ENCODE results near the gene SEC23B.

Gene SEC23B

DNA sequence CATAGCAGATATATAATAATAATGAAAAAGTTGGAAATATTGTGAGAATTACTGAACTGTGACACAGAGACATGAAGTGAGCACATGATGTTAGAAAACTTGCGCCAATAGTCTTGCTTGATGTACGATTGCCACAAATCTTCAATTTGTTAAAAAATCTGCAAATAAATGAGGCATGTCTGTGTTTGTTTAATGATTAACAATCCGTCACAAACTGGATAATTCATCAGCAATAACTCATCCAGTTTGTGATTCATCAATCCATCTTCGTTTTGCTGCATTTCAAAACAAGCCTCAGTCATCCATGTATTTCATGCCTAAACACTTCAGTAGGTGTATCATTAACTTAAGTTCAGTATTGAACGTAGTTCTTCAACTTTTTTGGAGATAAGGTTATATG lies 34.0 kb downstream of the SEC23B start:
- TF ChIP-seq CTCF (IDR thresholded peaks at IDR 0.05) (no peak), ZFX (IDR thresholded peaks at IDR 0.05; ENCODE audit: borderline replicate concordance) (no peak)
- no peak overlapping the region for H3K27ac ChIP-seq

GRCh38 chr20:18543216-18543615 lies 35.5 kb downstream of the SEC23B start:
- TF ChIP-seq ZFX (IDR thresholded peaks at IDR 0.05; ENCODE audit: borderline replicate concordance) (no peak), CTCF (IDR thresholded peaks at IDR 0.05) (no peak)
- H3K27ac ChIP-seq: no peak overlapping the region

DNA sequence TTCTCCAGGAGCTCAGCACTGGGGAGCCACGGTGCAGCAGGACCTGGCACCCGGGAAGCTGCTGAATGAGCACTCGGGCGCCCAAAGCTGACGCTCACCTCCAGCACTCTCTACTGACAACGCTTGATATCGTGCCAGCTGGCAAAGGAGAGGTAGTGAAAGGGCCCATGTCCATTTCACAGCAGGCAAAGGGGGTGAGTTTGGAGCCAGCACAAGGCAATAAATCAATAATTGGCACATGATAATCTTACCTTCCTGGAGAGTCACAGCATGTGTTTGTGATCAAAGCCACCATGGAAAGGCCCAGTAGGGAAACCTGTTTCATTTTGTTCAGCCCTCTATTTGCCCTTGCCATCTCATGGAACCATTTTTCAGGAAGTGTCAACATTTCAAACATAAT lies 36.2 kb downstream of the SEC23B start:
- TF ChIP-seq CTCF (IDR thresholded peaks at IDR 0.05) (no peak), ZFX (IDR thresholded peaks at IDR 0.05; ENCODE audit: borderline replicate concordance) (no peak)
- no peak overlapping the region for H3K27ac ChIP-seq

DNA sequence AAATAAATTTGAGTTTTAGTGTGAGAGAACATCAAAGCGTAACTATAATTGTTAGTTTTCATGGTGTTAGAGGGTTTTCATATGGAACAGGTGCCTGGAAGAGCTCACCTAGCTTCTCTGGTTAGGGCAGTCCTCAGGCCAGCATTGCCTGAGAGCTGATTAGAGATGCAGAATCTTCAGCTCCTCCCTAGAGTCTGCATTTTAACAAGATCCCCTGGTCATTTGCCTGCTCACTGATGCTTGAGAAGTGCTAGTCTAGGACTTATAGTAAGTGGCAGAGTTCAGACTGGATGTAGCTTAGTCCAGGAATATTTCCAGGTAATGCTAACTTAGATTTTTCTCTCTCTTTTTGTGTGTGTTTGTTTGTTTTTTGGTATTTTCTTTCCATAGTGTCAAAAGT lies 37.8 kb downstream of the SEC23B start:
- no peak for TF ChIP-seq CTCF (IDR thresholded peaks at IDR 0.05)
- TF ChIP-seq ZFX (IDR thresholded peaks at IDR 0.05; ENCODE audit: borderline replicate concordance): no peak
- H3K27ac ChIP-seq: no peak overlapping the region

- H3K27ac ChIP-seq: no peak overlapping the region
- TF ChIP-seq CTCF (IDR thresholded peaks at IDR 0.05): no peak
- no peak for TF ChIP-seq ZFX (IDR thresholded peaks at IDR 0.05; ENCODE audit: borderline replicate concordance)
Measured at GRCh38 chr20:18548465-18548864, 40.7 kb downstream of the SEC23B start.

- TF ChIP-seq ZFX (IDR thresholded peaks at IDR 0.05; ENCODE audit: borderline replicate concordance) (no peak), CTCF (IDR thresholded peaks at IDR 0.05) (no peak)
- H3K27ac ChIP-seq: no peak overlapping the region
Measured at GRCh38 chr20:18553746-18554145, 46.0 kb downstream of the SEC23B start.

- TF ChIP-seq CTCF (IDR thresholded peaks at IDR 0.05) (no peak), ZFX (IDR thresholded peaks at IDR 0.05; ENCODE audit: borderline replicate concordance) (no peak)
- peak within 1 kb of the TSS; percentile 79 for H3K27ac ChIP-seq
Measured at GRCh38 chr20:18566892-18567738, 59.4 kb downstream of the SEC23B start, which contains the start of gene SMIM26. Gene SMIM26 (plus strand): TSS chr20:18567432. CDS start chr20:18567479, 47 bp downstream.

All from 22Rv1 (cell line).